Left lung (tissue), 10 donors: ENCODE data around the gene AUTS2. TPM values are rescaled to one million over a fixed set of nuclear protein-coding genes. Genes with fewer than 3 reads are reported as not detected.
"Not testable (repeated sequence)": the region's sequence is repeated elsewhere in the genome, so short reads cannot be mapped to it uniquely, and the experiment has no call there.

Experiments
- ATAC-seq: fragments of 200-7000 bp; cut with Tn5 transposase; one replicate; pipeline ENCODE4 v1.9.1; 2020; ENCODE audit warnings: moderate library complexity
- DNase-seq, 4 donors: peaks; one replicate each; pipeline ENCODE4 v3.0.0-alpha.2; 2013 to 2020
- H3K27ac ChIP-seq, 2 donors: fragments of 200-600 bp; sonication (generic) in 1 of 2; one replicate each; pipeline versions ENCODE4 v1.5.0 to v1.8.0; 2020 to 2021
- H3K27me3 ChIP-seq, 2 donors: fragments of 200-600 bp; sonication (generic) in 1 of 2; one replicate each; pipeline versions ENCODE4 v1.5.0 to v1.8.0; 2020 to 2021
- H3K36me3 ChIP-seq, 2 donors: fragments of 200-600 bp; sonication (generic) in 1 of 2; one replicate each; pipeline versions ENCODE4 v1.5.0 to v1.8.0; 2020 to 2021
- H3K4me1 ChIP-seq, 2 donors: fragments of 200-600 bp; one replicate each; pipeline ENCODE4 v1.8.0; 2021
- H3K4me3 ChIP-seq, 2 donors: fragments of 200-600 bp; sonication (generic) in 1 of 2; one replicate each; pipeline versions ENCODE4 v1.5.0 to v1.8.0; 2020 to 2021; ENCODE audit warnings: mild to moderate bottlenecking in 1 of 2
- H3K9me3 ChIP-seq, 2 donors: fragments of 200-600 bp; sonication (generic) in 1 of 2; one replicate each; pipeline versions ENCODE4 v1.5.0 to v1.8.0; 2020 to 2021
- intact Hi-C, 2 donors: fragments of 100-400 bp; cut with DNase I; formaldehyde crosslinking; loops; one replicate each; pipeline versions ENCODE4 v1.11.2 to v1.14.2; 2022
- polyA plus RNA-seq, 6 donors: library from polyadenylated mRNA; unstranded; fragments of 120-200 nt; gene quantifications; one replicate each; pipeline ENCODE4 v1.2.1, GENCODE V29; 2013; ENCODE audit not compliant: insufficient read length in 6 of 6
- total RNA-seq, 2 donors: library from RNA; stranded (reverse); fragmentation: NEBNext Ultra II Directional; extraction: Animal tissue kit (Norgen Biotek cat#: 25700); gene quantifications; one replicate each; pipeline ENCODE4 v1.2.1, GENCODE V29; 2021
- TF ChIP-seq, protein P1 (sequence below), 2 donors: fragments of 200-600 bp; sonication (generic) in 1 of 2; IDR thresholded peaks; one replicate each; pipeline versions ENCODE4 v1.5.0 to v1.8.0; 2021; ENCODE audit warnings: antibody characterized with exemption in 2 of 2
- donor health status: DM: no; HTN: yes; CAD: no.
- donor health status: DM: no; HTN: no; CAD: no.

The AUTS2 gene
- total and polyA plus RNA-seq, 8 donors, result 40.4 to 119 (median 103) TPM

DNA sequence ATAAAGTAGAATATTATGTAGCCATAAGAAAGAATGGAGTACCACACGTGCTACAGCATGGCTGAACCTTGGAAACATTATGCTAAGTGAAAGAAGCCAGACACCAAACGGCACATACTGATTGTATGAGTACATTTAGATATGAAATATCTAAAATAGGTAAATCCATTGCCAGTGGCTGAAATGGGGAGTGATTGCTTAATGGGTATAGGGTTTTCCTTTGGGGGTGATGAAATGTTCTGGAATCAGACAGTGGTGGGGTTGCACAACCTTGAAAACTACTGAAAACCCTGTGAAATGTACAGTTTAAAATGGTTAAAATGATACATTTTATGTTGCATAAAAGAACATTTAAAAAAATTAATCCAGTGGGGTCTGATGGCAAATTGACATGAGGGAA is 667.9 kb downstream of the AUTS2 start:
- TF ChIP-seq, protein P1, sequence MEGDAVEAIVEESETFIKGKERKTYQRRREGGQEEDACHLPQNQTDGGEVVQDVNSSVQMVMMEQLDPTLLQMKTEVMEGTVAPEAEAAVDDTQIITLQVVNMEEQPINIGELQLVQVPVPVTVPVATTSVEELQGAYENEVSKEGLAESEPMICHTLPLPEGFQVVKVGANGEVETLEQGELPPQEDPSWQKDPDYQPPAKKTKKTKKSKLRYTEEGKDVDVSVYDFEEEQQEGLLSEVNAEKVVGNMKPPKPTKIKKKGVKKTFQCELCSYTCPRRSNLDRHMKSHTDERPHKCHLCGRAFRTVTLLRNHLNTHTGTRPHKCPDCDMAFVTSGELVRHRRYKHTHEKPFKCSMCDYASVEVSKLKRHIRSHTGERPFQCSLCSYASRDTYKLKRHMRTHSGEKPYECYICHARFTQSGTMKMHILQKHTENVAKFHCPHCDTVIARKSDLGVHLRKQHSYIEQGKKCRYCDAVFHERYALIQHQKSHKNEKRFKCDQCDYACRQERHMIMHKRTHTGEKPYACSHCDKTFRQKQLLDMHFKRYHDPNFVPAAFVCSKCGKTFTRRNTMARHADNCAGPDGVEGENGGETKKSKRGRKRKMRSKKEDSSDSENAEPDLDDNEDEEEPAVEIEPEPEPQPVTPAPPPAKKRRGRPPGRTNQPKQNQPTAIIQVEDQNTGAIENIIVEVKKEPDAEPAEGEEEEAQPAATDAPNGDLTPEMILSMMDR (IDR thresholded peaks at IDR 0.05), result no peak
- intact Hi-C loops, result no loop called here
- no peaks in the 10 kb centered on the region for H3K4me1 ChIP-seq
- no peaks in the 10 kb centered on the region for H3K36me3 ChIP-seq
- H3K27ac ChIP-seq, result no peak overlapping the region
- H3K9me3 ChIP-seq, result no peaks in the 10 kb centered on the region
- no peak overlapping the region for H3K4me3 ChIP-seq
- no peaks in the 10 kb centered on the region for H3K27me3 ChIP-seq
- DNase-seq, result no peak
- ATAC-seq, result no peak

DNA sequence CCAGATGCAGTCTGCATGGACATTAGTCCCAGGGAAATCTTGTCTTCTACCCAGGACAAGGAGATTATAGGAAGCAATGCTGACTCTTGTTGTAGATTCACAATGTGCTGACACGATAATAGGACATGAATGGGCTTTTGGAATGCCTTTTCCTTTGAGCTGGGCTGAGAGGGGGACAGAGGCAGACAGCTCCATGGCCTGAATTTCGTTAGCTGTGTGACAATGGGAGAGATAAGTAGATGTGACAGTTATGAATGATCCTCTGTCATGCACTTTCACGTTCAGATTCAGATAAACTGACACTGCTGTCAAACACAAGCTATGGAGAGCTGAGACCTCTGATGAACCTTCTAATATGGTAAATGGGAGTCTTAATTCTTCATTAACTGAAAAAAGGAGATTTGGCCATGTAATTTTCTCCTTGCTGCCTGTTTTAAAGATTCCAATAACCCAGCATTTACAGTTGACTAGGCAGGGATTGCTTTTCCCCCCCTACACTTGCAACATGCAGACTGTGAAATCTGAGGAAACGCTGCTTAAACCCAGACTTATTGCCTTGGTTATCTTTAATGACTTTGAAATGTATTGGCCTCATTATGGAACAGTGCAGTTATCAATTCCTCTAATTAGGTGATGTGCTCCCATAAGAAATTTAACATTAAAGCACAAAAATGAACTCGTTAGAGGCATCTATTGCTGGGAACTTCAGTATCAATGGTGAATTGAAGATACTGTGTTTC is 669.3 kb downstream of the AUTS2 start:
- Histone ChIP-seq H3K27ac (no peak overlapping the region), H3K27me3 (no peaks in the 10 kb centered on the region), H3K9me3 (no peaks in the 10 kb centered on the region), H3K4me1 (no peaks in the 10 kb centered on the region), H3K4me3 (no peak overlapping the region), H3K36me3 (no peaks in the 10 kb centered on the region)
- no peak for ATAC-seq
- TF ChIP-seq, protein P1 (IDR thresholded peaks at IDR 0.05), result no peak
- DNase-seq, result no peak
- intact Hi-C loops, result no loop called here

DNA sequence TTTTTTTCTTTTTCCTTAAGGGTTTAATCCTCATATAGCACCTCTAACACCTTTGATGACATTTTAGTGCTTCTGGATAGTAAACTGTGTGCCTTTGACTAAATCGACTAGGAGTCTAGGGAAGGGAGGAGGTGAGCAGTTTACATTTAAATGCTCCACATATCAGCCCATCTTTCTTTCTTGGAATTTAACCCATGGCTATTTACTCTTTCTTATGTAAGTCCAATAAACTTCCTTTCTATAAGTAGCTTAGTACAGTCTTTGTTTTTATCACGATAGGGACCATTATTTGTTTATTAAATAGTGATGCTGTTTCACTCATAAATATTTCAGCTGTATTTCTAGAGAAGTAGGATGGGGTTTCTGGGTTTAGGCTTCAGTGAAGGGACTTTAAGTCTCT is 669.9 kb downstream of the AUTS2 start:
- intact Hi-C loops, result no loop called here
- ATAC-seq, result no peak
- H3K9me3 ChIP-seq, result no peaks in the 10 kb centered on the region
- no peak overlapping the region for H3K27ac ChIP-seq
- H3K4me1 ChIP-seq, result no peaks in the 10 kb centered on the region
- no peaks in the 10 kb centered on the region for H3K36me3 ChIP-seq
- no peak for DNase-seq
- no peaks in the 10 kb centered on the region for H3K27me3 ChIP-seq
- TF ChIP-seq, protein P1 (IDR thresholded peaks at IDR 0.05), result no peak
- H3K4me3 ChIP-seq, result no peak overlapping the region

DNA sequence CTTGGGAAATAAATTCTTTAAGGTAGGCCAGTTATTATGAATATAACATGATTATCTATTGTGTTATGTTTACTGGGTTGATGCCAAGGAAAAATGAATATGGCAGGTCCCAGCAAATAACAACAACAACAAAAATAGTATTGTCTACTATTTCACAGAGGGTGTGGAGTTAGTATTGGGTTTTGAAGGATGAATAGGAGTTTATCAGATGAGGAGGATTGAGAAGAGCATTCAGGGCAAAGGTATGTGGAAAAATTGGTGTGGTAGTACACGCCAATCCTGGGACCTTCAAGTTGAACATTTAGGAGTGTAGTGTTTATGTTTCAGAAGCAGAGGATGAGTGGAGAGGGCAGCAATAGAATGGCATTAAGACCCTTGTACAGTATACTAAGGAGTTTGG is 671.9 kb downstream of the AUTS2 start:
- ATAC-seq, result no peak
- no peaks in the 10 kb centered on the region for H3K36me3 ChIP-seq
- H3K9me3 ChIP-seq, result no peaks in the 10 kb centered on the region

DNA sequence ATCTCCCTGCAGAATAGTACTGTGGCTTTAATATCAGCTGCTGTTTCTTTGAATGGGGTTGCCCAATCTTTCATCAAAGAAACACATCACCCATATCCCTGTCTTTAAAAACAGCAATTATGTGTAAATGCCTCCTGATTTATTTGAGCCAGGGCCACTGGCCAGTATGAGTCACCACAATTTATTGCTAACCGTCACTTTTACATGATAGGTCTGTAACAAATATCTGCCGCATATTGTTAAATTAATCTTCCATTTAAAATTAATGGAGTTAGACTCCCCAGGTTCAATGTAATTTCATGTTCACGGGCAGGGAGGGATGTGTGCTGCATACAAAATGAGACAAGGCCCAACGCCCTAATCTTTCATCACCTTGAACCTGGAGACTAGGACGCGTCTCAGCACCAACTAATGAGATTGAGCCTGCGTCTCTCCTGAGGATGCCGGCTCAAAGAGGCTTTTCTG is 673.4 kb downstream of the AUTS2 start:
- intact Hi-C loops, result no loop called here
- H3K36me3 ChIP-seq, result no peaks in the 10 kb centered on the region
- H3K9me3 ChIP-seq, result no peaks in the 10 kb centered on the region
- H3K27me3 ChIP-seq, result no peaks in the 10 kb centered on the region
- DNase-seq, result no peak
- TF ChIP-seq, protein P1 (IDR thresholded peaks at IDR 0.05), result no peak
- H3K27ac ChIP-seq, result no peak overlapping the region
- ATAC-seq, result no peak
- H3K4me3 ChIP-seq, result no peak overlapping the region
- no peaks in the 10 kb centered on the region for H3K4me1 ChIP-seq

More for the DNA sequence above, 671.9 kb downstream of the AUTS2 start:
- H3K4me1 ChIP-seq, result no peaks in the 10 kb centered on the region
- DNase-seq, result no peak
- H3K4me3 ChIP-seq, result no peak overlapping the region
- intact Hi-C loops, result no loop called here
- no peak overlapping the region for H3K27ac ChIP-seq
- no peaks in the 10 kb centered on the region for H3K27me3 ChIP-seq
- TF ChIP-seq, protein P1 (IDR thresholded peaks at IDR 0.05), result no peak

DNA sequence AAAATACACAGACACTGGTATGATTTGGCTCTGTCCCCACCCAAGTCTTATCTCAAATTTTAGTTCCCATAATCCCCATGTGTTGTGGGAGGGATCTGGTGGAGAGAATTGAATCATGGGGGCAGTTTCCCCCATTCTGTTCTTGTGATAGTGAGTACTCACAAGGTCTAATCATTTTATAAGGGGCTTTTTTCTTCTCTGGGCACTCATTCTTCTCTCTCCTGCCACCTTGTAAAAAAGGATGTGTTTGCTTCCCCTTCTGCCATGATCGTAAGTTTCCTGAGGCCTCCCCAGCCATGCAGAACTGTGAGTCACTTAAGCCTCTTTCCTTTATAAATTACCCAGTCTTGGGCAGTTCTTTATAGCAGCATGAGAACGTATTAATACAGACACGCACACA is 677.3 kb downstream of the AUTS2 start:
- H3K4me1 ChIP-seq, intact Hi-C loops, H3K9me3 ChIP-seq, H3K27ac ChIP-seq, ATAC-seq, H3K27me3 ChIP-seq, DNase-seq, H3K36me3 ChIP-seq, H3K4me3 ChIP-seq: not testable (repeated sequence)
